SK-N-SH treated with all-trans-retinoic acid at 6 μM for 48 hours (cell line): ENCODE measurements around the gene BAG2.

ENCODE experiments used
- ATAC-seq: fragments of 200-7000 bp; cut with Tn5 transposase; 3 replicates; pipeline ENCODE4 v1.9.1; 2020; ENCODE audit warnings: mild to moderate bottlenecking, moderate library complexity
- ARNTL ChIP-seq: fragments of 450-650 bp; formaldehyde crosslinking; IDR thresholded peaks from 2 replicates; pipeline ENCODE4 v1.5.0; 2020; ENCODE audit warnings: low read depth, mild to moderate bottlenecking, moderate library complexity, borderline replicate concordance
- CREB5 ChIP-seq: fragments of 250-450 bp; sonication (Bioruptor Pico); IDR thresholded peaks from 2 replicates; pipeline ENCODE4 v1.5.1; 2020; ENCODE audit warnings: low read depth, mild to moderate bottlenecking, moderate library complexity
- ESRRG ChIP-seq: fragments of 250-450 bp; sonication (Bioruptor Pico); IDR thresholded peaks from 2 replicates; pipeline ENCODE4 v1.6.1; 2021; ENCODE audit warnings: mild to moderate bottlenecking
- GLIS3 ChIP-seq: fragments of 250-450 bp; sonication (Bioruptor Pico); IDR thresholded peaks from 2 replicates; pipeline ENCODE4 v1.5.0; 2020; ENCODE audit warnings: mild to moderate bottlenecking, moderate library complexity
- ISL1 ChIP-seq: fragments of 250-450 bp; sonication (Bioruptor Pico); IDR thresholded peaks from 2 replicates; pipeline ENCODE4 v2.1.2; 2022; ENCODE audit warnings: mild to moderate bottlenecking, moderate library complexity
- PATZ1 ChIP-seq: fragments of 250-450 bp; sonication (Bioruptor Pico); IDR thresholded peaks from 2 replicates; pipeline ENCODE4 v1.8.0; 2020; ENCODE audit warnings: mild to moderate bottlenecking, moderate library complexity, borderline replicate concordance
- PPARA ChIP-seq: fragments of 250-450 bp; sonication (Bioruptor Pico); IDR thresholded peaks from 2 replicates; pipeline ENCODE4 v1.5.0; 2020; ENCODE audit warnings: mild to moderate bottlenecking, borderline replicate concordance
- RARB ChIP-seq: fragments of 250-450 bp; sonication (Bioruptor Pico); IDR thresholded peaks from 2 replicates; pipeline ENCODE4 v1.8.0; 2021; ENCODE audit warnings: mild to moderate bottlenecking, moderate library complexity
- SNAI2 ChIP-seq: fragments of 250-450 bp; sonication (Bioruptor Pico); IDR thresholded peaks from 2 replicates; pipeline ENCODE4 v1.5.0; 2020; ENCODE audit warnings: mild to moderate bottlenecking, moderate library complexity
- TCF4 ChIP-seq: fragments of 250-450 bp; sonication (Bioruptor Pico); IDR thresholded peaks from 2 replicates; pipeline ENCODE4 v1.8.0; 2021; ENCODE audit warnings: mild to moderate bottlenecking, moderate library complexity, borderline replicate concordance
- TOX ChIP-seq: fragments of 250-450 bp; sonication (Bioruptor Pico); IDR thresholded peaks from 2 replicates; pipeline ENCODE4 v1.8.0; 2021; ENCODE audit warnings: mild to moderate bottlenecking, moderate library complexity, borderline replicate concordance
- TSHZ2 ChIP-seq: fragments of 250-450 bp; sonication (Bioruptor Pico); IDR thresholded peaks from 2 replicates; pipeline ENCODE4 v1.5.0; 2020; ENCODE audit warnings: mild to moderate bottlenecking, moderate library complexity
- ZC3H10 ChIP-seq: fragments of 250-450 bp; sonication (Bioruptor Pico); IDR thresholded peaks from 2 replicates; pipeline ENCODE4 v1.5.1; 2021; ENCODE audit warnings: mild to moderate bottlenecking, moderate library complexity
- ZFP3 ChIP-seq: fragments of 250-450 bp; sonication (Bioruptor Pico); IDR thresholded peaks from 2 replicates; pipeline ENCODE4 v1.5.0; 2020; ENCODE audit warnings: mild to moderate bottlenecking, moderate library complexity
- ZFP30 ChIP-seq: fragments of 450-650 bp; formaldehyde crosslinking; IDR thresholded peaks from 2 replicates; pipeline ENCODE4 v1.5.0; 2022; ENCODE audit warnings: mild to moderate bottlenecking, moderate library complexity
- ZNF565 ChIP-seq: fragments of 450-650 bp; formaldehyde crosslinking; conservative IDR thresholded peaks from 2 replicates; pipeline ENCODE4 v1.5.0; 2020; ENCODE audit warnings: low read depth, mild to moderate bottlenecking, moderate library complexity
- ZNF70 ChIP-seq: fragments of 450-650 bp; formaldehyde crosslinking; IDR thresholded peaks from 2 replicates; pipeline ENCODE4 v1.5.0; 2020; ENCODE audit warnings: mild to moderate bottlenecking, moderate library complexity
- ZNF8 ChIP-seq: fragments of 450-650 bp; formaldehyde crosslinking; IDR thresholded peaks from 2 replicates; pipeline ENCODE4 v1.5.0; 2020; ENCODE audit warnings: mild to moderate bottlenecking, moderate library complexity

Gene BAG2

GRCh38 chr6:57172136-57173055, at the start of gene BAG2:
Gene BAG2, plus strand, starts transcription at chr6:57172326. Its CDS starts 372 bp downstream, at chr6:57172698.
- peak; percentile 87 for ATAC-seq
- TF ChIP-seq ZNF565 (CRISPR knock-in tag) (no peak), TSHZ2 (CRISPR knock-in tag) (0 out of 2 replicates have a peak, but pooled peaks have one; percentile 35), ZFP3 (CRISPR knock-in tag) (peak; percentile 24; the same call in 1 of the 2 replicates), PATZ1 (CRISPR knock-in tag) (0 out of 2 replicates have a peak, but pooled peaks have one; percentile 42)

GRCh38 chr6:57123111-57123510, 49.0 kb upstream of the BAG2 start:
- no peak for ATAC-seq
- TF ChIP-seq ZNF8 (CRISPR knock-in tag) (peak; percentile 31; the same call in 1 of the 2 replicates), ISL1 (CRISPR knock-in tag) (no peak)

- ATAC-seq, result no peak
- TF ChIP-seq ZFP30 (no peak), GLIS3 (no peak), SNAI2 (no peak), ZNF70 (CRISPR knock-in tag) (no peak), ISL1 (CRISPR knock-in tag) (no peak), TSHZ2 (CRISPR knock-in tag) (no peak), CREB5 (CRISPR knock-in tag) (no peak), TCF4 (CRISPR knock-in tag) (no peak), ZNF8 (CRISPR knock-in tag) (no peak), TOX (CRISPR knock-in tag) (no peak), RARB (no peak), ARNTL (no peak), PPARA (CRISPR knock-in tag) (no peak), ZC3H10 (CRISPR knock-in tag) (no peak), ESRRG (CRISPR knock-in tag) (no peak), ZFP3 (CRISPR knock-in tag) (no peak)
These were observed 44.4 kb upstream of the BAG2 start for GRCh38 chr6:57127763-57128162.

GRCh38 chr6:57130661-57131177, 41.4 kb upstream of the BAG2 start:
- no peak for TF ChIP-seq TCF4 (CRISPR knock-in tag)
- no peak for TF ChIP-seq ARNTL
- no peak for TF ChIP-seq ZFP30
- no peak for TF ChIP-seq ZNF70 (CRISPR knock-in tag)
- no peak for TF ChIP-seq RARB
- TF ChIP-seq PATZ1 (CRISPR knock-in tag), result no peak
- no peak for TF ChIP-seq ESRRG (CRISPR knock-in tag)
- TF ChIP-seq ZNF8 (CRISPR knock-in tag), result no peak
- TF ChIP-seq ZFP3 (CRISPR knock-in tag), result no peak
- ATAC-seq, result peak; percentile 37; the same call in 2 of the 3 replicates
